WTC11 (cell line): ENCODE data around the gene BIRC2.

Source experiments
- CTCF ChIP-seq: fragments of 200-600 bp; IDR thresholded peaks from 2 replicates; pipeline ENCODE4 v1.8.0; 2022; ENCODE audit warnings: antibody characterized with exemption
- SOX15 ChIP-seq: fragments of 250-450 bp; sonication (Bioruptor Pico); IDR thresholded peaks from 2 replicates; pipeline ENCODE4 v1.9.0; 2021; ENCODE audit warnings: mild to moderate bottlenecking
- TF ChIP-seq, protein P1 (sequence below): sonication (generic); formaldehyde crosslinking; IDR thresholded peaks from 2 replicates; pipeline ENCODE4 v1.8.0; 2022; ENCODE audit warnings: mild to moderate bottlenecking, missing genetic modification reagents
- TF ChIP-seq, protein P2 (sequence below): sonication (generic); formaldehyde crosslinking; IDR thresholded peaks from 2 replicates; pipeline ENCODE4 v1.8.1; 2022; ENCODE audit warnings: low read depth, missing genetic modification reagents, borderline replicate concordance

DNA sequence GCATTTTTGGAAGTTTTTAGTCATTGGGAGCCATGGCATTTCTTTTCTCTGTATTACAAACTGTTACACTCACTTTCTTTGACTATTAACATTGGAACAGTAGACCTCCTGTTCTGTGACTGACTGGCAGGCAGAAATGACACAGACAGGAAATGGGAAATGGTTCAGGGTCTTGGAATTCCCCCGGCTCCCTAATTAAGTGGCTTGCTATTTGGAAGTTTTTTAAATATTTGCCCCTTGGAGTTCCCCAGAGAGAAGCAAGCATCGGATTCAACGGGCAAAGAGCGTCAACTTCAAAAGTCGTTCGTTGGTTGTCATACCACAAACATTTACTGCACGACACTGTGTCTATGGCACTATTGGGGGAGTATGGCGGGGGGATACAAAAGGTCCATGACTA lies 1.1 kb upstream of the BIRC2 start:
- TF ChIP-seq, protein P1, sequence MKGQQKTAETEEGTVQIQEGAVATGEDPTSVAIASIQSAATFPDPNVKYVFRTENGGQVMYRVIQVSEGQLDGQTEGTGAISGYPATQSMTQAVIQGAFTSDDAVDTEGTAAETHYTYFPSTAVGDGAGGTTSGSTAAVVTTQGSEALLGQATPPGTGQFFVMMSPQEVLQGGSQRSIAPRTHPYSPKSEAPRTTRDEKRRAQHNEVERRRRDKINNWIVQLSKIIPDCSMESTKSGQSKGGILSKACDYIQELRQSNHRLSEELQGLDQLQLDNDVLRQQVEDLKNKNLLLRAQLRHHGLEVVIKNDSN (CRISPR knock-in tag), result no peak
- TF ChIP-seq SOX15 (CRISPR knock-in tag) (no peak), CTCF (no peak)
- TF ChIP-seq, protein P2, sequence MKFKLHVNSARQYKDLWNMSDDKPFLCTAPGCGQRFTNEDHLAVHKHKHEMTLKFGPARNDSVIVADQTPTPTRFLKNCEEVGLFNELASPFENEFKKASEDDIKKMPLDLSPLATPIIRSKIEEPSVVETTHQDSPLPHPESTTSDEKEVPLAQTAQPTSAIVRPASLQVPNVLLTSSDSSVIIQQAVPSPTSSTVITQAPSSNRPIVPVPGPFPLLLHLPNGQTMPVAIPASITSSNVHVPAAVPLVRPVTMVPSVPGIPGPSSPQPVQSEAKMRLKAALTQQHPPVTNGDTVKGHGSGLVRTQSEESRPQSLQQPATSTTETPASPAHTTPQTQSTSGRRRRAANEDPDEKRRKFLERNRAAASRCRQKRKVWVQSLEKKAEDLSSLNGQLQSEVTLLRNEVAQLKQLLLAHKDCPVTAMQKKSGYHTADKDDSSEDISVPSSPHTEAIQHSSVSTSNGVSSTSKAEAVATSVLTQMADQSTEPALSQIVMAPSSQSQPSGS, result no peak
